GM23248 (cell line): ENCODE data around the gene CAMTA1. TPM values are rescaled to one million over a fixed set of nuclear protein-coding genes. Genes with fewer than 3 reads are reported as not detected.

ENCODE experiments used
- DNase-seq: peaks from one replicate; pipeline ENCODE4 v3.0.0-alpha.2; 2015
- H2AFZ ChIP-seq: fragments of 200-600 bp; sonication (generic); 2 replicates; pipeline ENCODE4 v1.6.1; 2016; ENCODE audit warnings: antibody characterized with exemption
- H3F3A ChIP-seq: fragments of 200-600 bp; sonication (generic); 2 replicates; pipeline ENCODE4 v1.6.1; 2016; ENCODE audit warnings: mild to moderate bottlenecking, antibody characterized with exemption, mixed run types; ENCODE audit not compliant: insufficient read depth
- H3K27ac ChIP-seq: fragments of 200-600 bp; sonication (generic); 2 replicates; pipeline ENCODE4 v1.5.1; 2016; ENCODE audit warnings: mild to moderate bottlenecking
- H3K27me3 ChIP-seq: fragments of 200-600 bp; sonication (generic); replicated peaks from 2 replicates; pipeline ENCODE4 v1.6.1; 2016; ENCODE audit warnings: mild to moderate bottlenecking; ENCODE audit not compliant: insufficient read depth
- H3K36me3 ChIP-seq: fragments of 200-600 bp; sonication (generic); 2 replicates; pipeline ENCODE4 v1.6.1; 2016; ENCODE audit warnings: low read depth, mild to moderate bottlenecking
- H3K4me1 ChIP-seq: fragments of 200-600 bp; sonication (generic); 2 replicates; pipeline ENCODE4 v1.6.1; 2016; ENCODE audit warnings: mild to moderate bottlenecking; ENCODE audit not compliant: insufficient read depth
- H3K4me2 ChIP-seq: fragments of 200-600 bp; sonication (generic); one replicate; pipeline ENCODE4 v1.6.1; 2016; ENCODE audit warnings: mild to moderate bottlenecking; ENCODE audit not compliant: unreplicated experiment
- H3K4me3 ChIP-seq: fragments of 200-600 bp; sonication (generic); 2 replicates; pipeline ENCODE4 v1.5.1; 2016; ENCODE audit warnings: mild to moderate bottlenecking
- H3K79me2 ChIP-seq: fragments of 200-600 bp; sonication (generic); 2 replicates; pipeline ENCODE4 v1.6.1; 2016; ENCODE audit warnings: mild to moderate bottlenecking; ENCODE audit not compliant: insufficient read depth
- H3K9ac ChIP-seq: fragments of 200-600 bp; sonication (generic); 2 replicates; pipeline ENCODE4 v1.6.1; 2016; ENCODE audit warnings: mild to moderate bottlenecking
- H3K9me2 ChIP-seq: fragments of 200-600 bp; sonication (generic); 2 replicates; pipeline ENCODE4 v1.6.1; 2016; ENCODE audit warnings: mixed run types, mild to moderate bottlenecking, moderate library complexity; ENCODE audit not compliant: insufficient read depth
- H3K9me3 ChIP-seq: fragments of 200-600 bp; sonication (generic); one replicate; pipeline ENCODE4 v1.6.1; 2017; ENCODE audit warnings: low read depth
- H4K20me1 ChIP-seq: fragments of 200-600 bp; sonication (generic); 2 replicates; pipeline ENCODE4 v1.6.0; 2016; ENCODE audit not compliant: insufficient read depth
- EZH2 ChIP-seq: fragments of 200-600 bp; sonication (generic); IDR thresholded peaks from 2 replicates; pipeline ENCODE4 v1.6.1; 2018; ENCODE audit warnings: antibody characterized with exemption, mild to moderate bottlenecking; ENCODE audit not compliant: insufficient read depth, poor library complexity, severe bottlenecking
- EZH2phosphoT487 ChIP-seq: fragments of 200-600 bp; sonication (generic); IDR thresholded peaks from 2 replicates; pipeline ENCODE4 v1.6.1; 2018; ENCODE audit warnings: antibody characterized with exemption, moderate library complexity, mild to moderate bottlenecking, low read depth; ENCODE audit not compliant: insufficient read depth
- WGBS, 2 experiments: methylation state at CpG; one replicate each; pipeline ENCODE4 v1.1.6; 2015 to 2017; ENCODE audit warnings: low lambda C conversion rate in 2 of 2, low coverage in 1 of 2; ENCODE audit errors: missing lambda C conversion rate in 2 of 2; 5-methylcytosine and 5-hydroxymethylcytosine counted together
- in situ Hi-C: fragments of 300-500 bp; cut with MboI; formaldehyde crosslinking; loops from 2 replicates; pipeline ENCODE4 v1.15.0; 2020
- polyA plus RNA-seq: library from polyadenylated mRNA; unstranded; fragments of >200 nt; fragmentation: Nextera tagmentation; extraction: Ambion mirVana; gene quantifications from 2 replicates; pipeline ENCODE4 v1.2.1, GENCODE V29; 2016
- total RNA-seq: library from RNA; depleted of rRNA; stranded (reverse); fragments of >200 nt; shearing (Covaris generic); gene quantifications from 2 replicates; pipeline ENCODE4 v1.2.3, GENCODE V29; 2014

The CAMTA1 gene
- total and polyA plus RNA-seq, 2 experiments from 2014 or later, result 50.1 to 165 TPM

DNA sequence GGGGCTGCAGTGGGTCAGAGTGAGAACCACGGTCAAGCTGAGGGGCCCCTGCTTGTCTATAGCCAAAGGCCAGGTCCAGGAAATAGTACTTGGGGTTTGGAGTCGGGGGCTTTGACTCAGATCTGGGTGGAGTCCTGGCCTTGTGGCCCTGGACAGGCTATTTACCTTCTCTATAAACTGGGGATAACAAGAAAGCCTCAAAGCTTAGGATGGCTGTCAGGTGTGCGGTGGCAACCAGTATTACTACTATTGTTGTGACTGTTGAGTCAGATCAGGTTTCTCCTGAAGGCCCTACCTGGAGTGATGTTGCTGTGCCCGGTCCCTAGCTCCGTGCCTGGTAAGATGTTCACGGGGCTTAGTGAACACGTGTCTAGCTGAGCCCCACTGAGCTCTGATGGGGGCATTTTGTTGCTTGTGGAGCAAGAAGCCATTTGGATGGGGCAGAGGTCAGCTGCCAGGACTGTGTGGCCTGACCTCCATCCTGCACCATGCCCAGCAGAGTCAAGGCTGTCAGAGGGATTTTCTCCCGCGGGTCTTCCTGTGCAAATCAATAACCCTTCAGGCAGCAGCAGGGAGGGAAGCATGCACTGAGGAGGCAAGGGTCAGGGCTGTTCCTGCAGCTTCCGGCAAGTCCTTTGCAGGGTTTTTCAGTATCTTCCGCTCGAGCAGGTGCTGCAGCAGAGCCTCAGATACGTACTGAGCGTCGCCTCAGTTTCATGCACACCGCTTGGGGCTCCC is 170.3 kb downstream of the CAMTA1 start:
- in situ Hi-C loops, result no loop called here
- no peak overlapping the region for H3K9ac ChIP-seq
- TF ChIP-seq EZH2 (no peak), EZH2phosphoT487 (no peak)
- no peak overlapping the region for H3K4me3 ChIP-seq
- no peak overlapping the region for H3K27ac ChIP-seq
- WGBS, 2 experiments, result 67 to 76% methylated on average over 16 of the region's 16 CpGs
- no peaks in the 10 kb centered on the region for H3K9me3 ChIP-seq
- H3K4me2 ChIP-seq, result no peak overlapping the region
- no peaks in the 10 kb centered on the region; the same call in 1 of the 2 replicates for H3K27me3 ChIP-seq
- no peaks in the 10 kb centered on the region for H3K79me2 ChIP-seq
- H2AFZ ChIP-seq, result no peak overlapping the region
- no peaks in the 10 kb centered on the region for H4K20me1 ChIP-seq
- H3K9me2 ChIP-seq, result no peaks in the 10 kb centered on the region
- H3K4me1 ChIP-seq, result peaks cover 7% of the 10 kb centered on the region
- H3F3A ChIP-seq, result 0 out of 2 replicates have a peak, but pooled peaks cover 1% of the 10 kb centered on the region
- no peak for DNase-seq
- no peaks in the 10 kb centered on the region for H3K36me3 ChIP-seq

DNA sequence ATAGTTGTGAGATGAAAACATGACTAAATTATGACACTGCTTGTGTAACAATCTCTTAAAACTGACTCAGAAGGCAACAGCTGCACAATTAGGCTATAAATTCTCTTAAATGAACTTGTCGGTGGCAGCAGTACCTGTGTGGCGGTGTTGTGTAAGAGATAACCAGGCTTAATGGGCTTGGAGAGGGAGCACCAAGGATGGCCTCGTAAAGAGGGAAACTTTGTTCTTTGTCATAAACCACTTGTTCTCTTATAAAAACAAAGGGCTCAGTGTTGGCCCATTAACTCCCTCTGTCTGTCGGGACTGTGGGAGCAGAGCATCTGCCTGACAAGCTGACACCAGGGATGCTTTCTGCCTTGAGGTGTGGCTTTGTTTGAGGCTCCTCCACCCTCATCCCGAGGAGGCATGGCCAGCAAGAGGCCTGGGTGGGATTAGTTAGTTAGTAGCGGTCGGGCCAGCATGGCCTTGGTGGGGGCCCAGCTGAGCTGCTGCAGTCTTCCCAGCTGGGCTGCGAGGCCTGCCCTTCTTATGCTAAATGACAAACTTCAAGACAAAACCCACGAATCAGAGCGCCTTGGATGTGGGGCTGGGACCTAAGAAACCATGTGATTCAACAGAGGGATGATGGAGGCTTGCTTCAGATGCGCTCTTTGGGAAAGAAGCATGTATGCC is 171.4 kb downstream of the CAMTA1 start:
- H4K20me1 ChIP-seq, result no peaks in the 10 kb centered on the region
- TF ChIP-seq EZH2phosphoT487, result no peak
- no peak for TF ChIP-seq EZH2
- H3K4me1 ChIP-seq, result peaks cover 10% of the 10 kb centered on the region
- H3K9ac ChIP-seq, result no peak overlapping the region
- H3K9me3 ChIP-seq, result no peaks in the 10 kb centered on the region
- H3K4me2 ChIP-seq, result no peak overlapping the region
- no peak overlapping the region for H2AFZ ChIP-seq
- DNase-seq, result no peak
- H3F3A ChIP-seq, result 0 out of 2 replicates have a peak, but pooled peaks cover 7% of the 10 kb centered on the region
- WGBS, 2 experiments, result 69 to 72% methylated on average over 9 to 11 of the region's 11 CpGs
- H3K79me2 ChIP-seq, result no peaks in the 10 kb centered on the region
- no peak overlapping the region for H3K4me3 ChIP-seq
- in situ Hi-C loops, result no loop called here
- H3K36me3 ChIP-seq, result no peaks in the 10 kb centered on the region
- no peaks in the 10 kb centered on the region; the same call in 1 of the 2 replicates for H3K27me3 ChIP-seq
- no peaks in the 10 kb centered on the region for H3K9me2 ChIP-seq
- no peak overlapping the region for H3K27ac ChIP-seq

DNA sequence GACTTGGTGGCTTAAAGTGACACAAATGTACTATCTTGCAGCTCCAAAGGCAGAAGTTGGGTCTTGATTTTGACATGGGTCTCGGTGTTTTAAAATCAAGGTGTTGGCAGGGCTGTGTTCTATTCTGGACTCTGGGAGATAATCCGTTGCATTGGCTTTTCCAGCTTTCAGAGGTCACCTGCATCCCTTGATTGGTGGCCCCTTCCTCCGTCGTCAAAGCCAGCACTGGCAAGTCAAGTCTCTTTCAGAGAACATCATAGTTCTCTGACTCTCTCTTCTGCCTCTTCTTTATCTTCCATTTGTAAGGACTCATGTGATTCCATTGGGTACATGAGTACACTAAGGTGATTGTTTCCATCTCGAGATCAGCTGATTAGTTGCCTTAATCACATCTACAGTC is 172.1 kb downstream of the CAMTA1 start:
- no peak overlapping the region for H3K9ac ChIP-seq
- H4K20me1 ChIP-seq, result no peaks in the 10 kb centered on the region
- H3K27ac ChIP-seq, result no peak overlapping the region
- in situ Hi-C loops, result no loop called here
- no peak for DNase-seq
- H2AFZ ChIP-seq, result no peak overlapping the region
- H3K36me3 ChIP-seq, result no peaks in the 10 kb centered on the region
- no peaks in the 10 kb centered on the region; the same call in 1 of the 2 replicates for H3K27me3 ChIP-seq
- H3K9me3 ChIP-seq, result no peaks in the 10 kb centered on the region
- no peaks in the 10 kb centered on the region for H3K79me2 ChIP-seq
- TF ChIP-seq EZH2 (no peak), EZH2phosphoT487 (no peak)
- no peaks in the 10 kb centered on the region for H3K9me2 ChIP-seq
- 0 out of 2 replicates have a peak, but pooled peaks cover 7% of the 10 kb centered on the region for H3F3A ChIP-seq
- 75 to 78% methylated on average over 5 of the region's 5 CpGs for WGBS, 2 experiments
- no peak overlapping the region for H3K4me2 ChIP-seq
- peaks cover 10% of the 10 kb centered on the region for H3K4me1 ChIP-seq
- H3K4me3 ChIP-seq, result no peak overlapping the region

DNA sequence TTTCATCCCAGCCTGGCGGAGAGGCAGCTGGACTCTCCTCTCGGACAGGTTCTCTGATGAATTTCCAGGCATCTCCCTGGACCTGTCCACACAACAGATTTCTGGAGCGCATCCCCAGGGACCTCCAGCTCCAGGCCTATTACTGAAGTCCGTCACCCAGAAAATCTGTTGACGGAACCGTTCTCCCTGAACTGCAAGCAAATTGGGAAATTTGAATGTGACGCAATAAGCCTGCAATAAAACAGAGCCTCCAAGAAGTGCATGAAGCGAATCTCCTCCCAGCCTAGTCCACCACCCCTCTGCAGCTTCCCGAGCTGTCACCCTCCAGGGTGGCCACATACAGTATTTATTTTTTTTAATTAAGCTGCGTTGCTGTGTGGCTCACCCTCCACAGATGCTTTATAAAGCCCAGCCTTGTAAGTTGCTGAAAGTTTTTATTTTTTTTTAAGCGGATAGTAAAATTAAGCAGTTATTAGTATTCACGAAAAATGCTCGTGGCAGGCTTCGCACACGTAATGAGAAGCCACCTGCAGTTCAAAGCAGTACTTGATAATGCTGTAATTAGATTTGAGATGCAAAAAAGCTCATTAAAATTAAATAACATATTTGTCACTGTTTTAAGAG is 173.3 kb downstream of the CAMTA1 start:
- 92% methylated on average over 15 of the region's 15 CpGs for WGBS, 2 experiments
- no peaks in the 10 kb centered on the region for H3K9me2 ChIP-seq
- H2AFZ ChIP-seq, result no peak overlapping the region
- no peak for DNase-seq
- in situ Hi-C loops, result no loop called here
- no peaks in the 10 kb centered on the region for H4K20me1 ChIP-seq
- H3K27ac ChIP-seq, result no peak overlapping the region
- no peak overlapping the region for H3K4me3 ChIP-seq
- TF ChIP-seq EZH2 (no peak), EZH2phosphoT487 (no peak)
- no peak overlapping the region for H3K4me2 ChIP-seq
- H3K9ac ChIP-seq, result no peak overlapping the region
- no peaks in the 10 kb centered on the region for H3K79me2 ChIP-seq
- H3K27me3 ChIP-seq, result no peaks in the 10 kb centered on the region; the same call in 1 of the 2 replicates
- no peaks in the 10 kb centered on the region for H3K36me3 ChIP-seq
- peaks cover 10% of the 10 kb centered on the region for H3K4me1 ChIP-seq
- no peaks in the 10 kb centered on the region for H3K9me3 ChIP-seq
- 0 out of 2 replicates have a peak, but pooled peaks cover 7% of the 10 kb centered on the region for H3F3A ChIP-seq
